Nephron (organoid): ENCODE data around the gene SLC37A4.

ENCODE experiments used
- H3K27ac Mint-ChIP-seq, 3 experiments: 2 replicates each; pipeline ENCODE4 v1.8.0; 2020; ENCODE audit warnings: mixed read lengths in 3 of 3, mild to moderate bottlenecking in 2 of 3, moderate library complexity in 1 of 3
- H3K27me3 Mint-ChIP-seq: 2 replicates; pipeline ENCODE4 v1.8.0; 2021; ENCODE audit warnings: low read depth, mild to moderate bottlenecking, moderate library complexity, mixed read lengths
- H3K36me3 Mint-ChIP-seq: 2 replicates; pipeline ENCODE4 v1.8.0; 2020; ENCODE audit warnings: low read depth, mixed read lengths
- H3K4me1 Mint-ChIP-seq: 2 replicates; pipeline ENCODE4 v1.8.0; 2020; ENCODE audit warnings: mixed read lengths
- H3K4me3 Mint-ChIP-seq, 3 experiments: 2 replicates each; pipeline ENCODE4 v1.8.0; 2020; ENCODE audit warnings: mild to moderate bottlenecking in 3 of 3, mixed read lengths in 3 of 3, moderate library complexity in 2 of 3
- H3K9me3 Mint-ChIP-seq: 2 replicates; pipeline ENCODE4 v1.8.0; 2020; ENCODE audit warnings: mixed read lengths
- TF ChIP-seq, protein P1 (sequence below), 3 experiments: fragments of 200-600 bp; sonication (generic); IDR thresholded peaks; one replicate each; pipeline ENCODE4 v1.5.0; 2021; ENCODE audit warnings: antibody characterized with exemption in 3 of 3; ENCODE audit not compliant: unreplicated experiment in 3 of 3

SLC37A4 gene

DNA sequence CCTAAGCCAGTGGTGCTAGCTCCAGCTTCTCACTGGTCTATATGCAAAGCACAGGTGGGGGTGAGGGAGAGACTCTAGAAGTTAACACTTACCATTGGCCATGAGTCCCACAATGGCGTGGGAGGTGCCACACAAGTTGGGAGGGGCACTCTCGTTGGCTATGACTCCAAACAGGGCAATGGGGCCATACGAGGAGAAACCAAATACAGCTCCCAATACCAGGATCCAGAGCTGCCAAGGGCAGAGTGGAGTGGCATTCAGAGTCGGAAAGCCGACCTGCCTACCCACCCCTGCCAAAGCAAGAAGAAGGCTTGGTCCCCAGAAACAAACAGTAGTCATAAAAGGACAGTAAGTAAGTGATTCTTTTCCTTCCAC, 5.6 kb downstream of the SLC37A4 start:
- Mint-ChIP-seq H3K4me1 (peaks cover 30% of the 10 kb centered on the region), H3K27ac (peak overlapping the region; percentile 7 to 95 (median 49)), H3K36me3 (peaks cover 53% of the 10 kb centered on the region), H3K4me3 (peak overlapping the region; percentile 12 to 57 (median 29)), H3K9me3 (no peaks in the 10 kb centered on the region), H3K27me3 (no peaks in the 10 kb centered on the region)
- TF ChIP-seq, protein P1, sequence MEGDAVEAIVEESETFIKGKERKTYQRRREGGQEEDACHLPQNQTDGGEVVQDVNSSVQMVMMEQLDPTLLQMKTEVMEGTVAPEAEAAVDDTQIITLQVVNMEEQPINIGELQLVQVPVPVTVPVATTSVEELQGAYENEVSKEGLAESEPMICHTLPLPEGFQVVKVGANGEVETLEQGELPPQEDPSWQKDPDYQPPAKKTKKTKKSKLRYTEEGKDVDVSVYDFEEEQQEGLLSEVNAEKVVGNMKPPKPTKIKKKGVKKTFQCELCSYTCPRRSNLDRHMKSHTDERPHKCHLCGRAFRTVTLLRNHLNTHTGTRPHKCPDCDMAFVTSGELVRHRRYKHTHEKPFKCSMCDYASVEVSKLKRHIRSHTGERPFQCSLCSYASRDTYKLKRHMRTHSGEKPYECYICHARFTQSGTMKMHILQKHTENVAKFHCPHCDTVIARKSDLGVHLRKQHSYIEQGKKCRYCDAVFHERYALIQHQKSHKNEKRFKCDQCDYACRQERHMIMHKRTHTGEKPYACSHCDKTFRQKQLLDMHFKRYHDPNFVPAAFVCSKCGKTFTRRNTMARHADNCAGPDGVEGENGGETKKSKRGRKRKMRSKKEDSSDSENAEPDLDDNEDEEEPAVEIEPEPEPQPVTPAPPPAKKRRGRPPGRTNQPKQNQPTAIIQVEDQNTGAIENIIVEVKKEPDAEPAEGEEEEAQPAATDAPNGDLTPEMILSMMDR (IDR thresholded peaks at IDR 0.05; ENCODE audit: unreplicated experiment in 3 of 3), result no peak

DNA sequence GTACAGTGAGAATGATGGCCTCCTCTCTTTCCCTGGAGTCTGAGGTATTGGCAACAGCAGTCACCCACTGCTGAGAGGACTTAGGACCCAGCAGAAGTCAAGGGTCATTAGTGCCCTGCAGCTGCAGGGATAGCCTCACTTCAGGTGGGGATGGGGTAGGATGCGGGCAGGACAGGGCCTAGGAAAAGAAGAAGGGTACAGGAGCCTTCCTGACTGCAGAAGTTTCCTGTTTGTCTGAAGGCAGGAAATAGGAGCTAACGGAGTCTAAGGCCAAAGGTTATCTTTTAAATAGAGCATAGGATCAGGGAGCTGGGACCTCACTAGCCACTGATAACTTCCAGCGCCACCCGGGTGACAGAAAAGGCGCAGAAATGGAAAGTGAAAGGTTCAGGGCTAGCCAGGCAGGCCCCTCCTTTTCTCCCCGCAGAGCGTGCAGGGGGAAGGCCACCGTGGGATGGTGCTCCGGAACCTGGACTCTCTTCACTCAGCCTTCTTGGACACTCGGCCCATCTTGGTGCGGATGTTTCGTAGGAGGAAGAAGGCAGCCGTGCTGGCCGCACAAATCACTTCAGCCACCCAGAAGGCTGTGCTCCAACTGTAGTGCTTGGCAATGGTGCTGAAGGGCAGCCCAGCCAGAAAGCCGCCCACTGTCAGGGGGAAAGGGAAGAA, 6.1 kb downstream of the SLC37A4 start:
- peaks cover 56% of the 10 kb centered on the region for H3K36me3 Mint-ChIP-seq
- H3K27me3 Mint-ChIP-seq, result no peaks in the 10 kb centered on the region
- TF ChIP-seq, protein P1 (IDR thresholded peaks at IDR 0.05; ENCODE audit: unreplicated experiment in 3 of 3), result no peak
- H3K4me1 Mint-ChIP-seq, result peaks cover 31% of the 10 kb centered on the region
- peak overlapping the region in 2 of 3 experiments; percentile 29 to 57 for H3K4me3 Mint-ChIP-seq
- H3K27ac Mint-ChIP-seq, result peak overlapping the region; percentile 7 to 95 (median 49)
- no peaks in the 10 kb centered on the region for H3K9me3 Mint-ChIP-seq

DNA sequence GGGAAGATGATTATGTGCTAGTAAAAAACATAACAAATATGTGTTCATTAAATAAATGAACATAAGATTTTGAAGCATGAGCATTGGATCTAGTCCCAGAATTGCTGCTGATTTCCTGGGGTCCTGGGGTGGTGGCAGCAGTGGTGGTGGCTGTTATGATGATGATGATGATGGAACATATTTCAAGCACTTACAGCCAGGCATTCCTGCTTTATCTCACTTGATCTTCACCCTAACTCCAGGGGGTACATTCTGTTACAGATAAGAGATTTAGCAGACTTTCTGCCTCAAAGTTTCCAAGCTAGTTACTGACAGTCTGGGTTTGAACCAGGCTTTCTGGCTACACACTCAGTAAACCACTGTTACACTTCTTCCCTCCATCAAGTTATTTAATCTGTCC, 6.9 kb downstream of the SLC37A4 start:
- Mint-ChIP-seq H3K4me1 (peaks cover 23% of the 10 kb centered on the region), H3K9me3 (no peaks in the 10 kb centered on the region), H3K27ac (peak overlapping the region in 1 of 3 experiments; percentile 1), H3K27me3 (no peaks in the 10 kb centered on the region), H3K4me3 (peak overlapping the region in 1 of 3 experiments; percentile 5), H3K36me3 (peaks cover 51% of the 10 kb centered on the region)
- TF ChIP-seq, protein P1 (IDR thresholded peaks at IDR 0.05; ENCODE audit: unreplicated experiment in 3 of 3), result no peak

DNA sequence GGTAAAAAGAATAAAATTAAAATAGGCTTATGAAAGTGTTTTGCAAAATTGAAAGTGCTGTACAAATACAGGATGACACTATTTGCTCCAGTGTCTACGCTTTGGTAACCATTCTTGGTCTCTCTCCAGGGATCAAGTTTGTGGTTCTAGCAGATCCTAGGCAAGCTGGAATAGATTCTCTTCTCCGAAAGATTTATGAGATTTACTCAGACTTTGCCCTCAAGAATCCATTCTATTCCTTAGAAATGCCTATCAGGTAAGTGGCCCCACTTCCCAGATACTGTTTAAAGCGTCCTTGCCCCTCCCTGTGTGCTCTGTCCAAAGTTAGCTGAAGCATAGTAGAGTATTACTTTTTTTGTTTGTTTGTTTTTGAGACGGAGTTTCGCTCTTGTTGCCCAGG, 9.0 kb downstream of the SLC37A4 start:
- TF ChIP-seq, protein P1 (IDR thresholded peaks at IDR 0.05; ENCODE audit: unreplicated experiment in 3 of 3), result no peak
- Mint-ChIP-seq H3K27me3 (no peaks in the 10 kb centered on the region), H3K27ac (peak overlapping the region in 2 of 3 experiments; percentile 28 to 38), H3K4me1 (peaks cover 22% of the 10 kb centered on the region), H3K9me3 (no peaks in the 10 kb centered on the region), H3K4me3 (peak overlapping the region; percentile 66 to 78 (median 71)), H3K36me3 (peaks cover 56% of the 10 kb centered on the region)

DNA sequence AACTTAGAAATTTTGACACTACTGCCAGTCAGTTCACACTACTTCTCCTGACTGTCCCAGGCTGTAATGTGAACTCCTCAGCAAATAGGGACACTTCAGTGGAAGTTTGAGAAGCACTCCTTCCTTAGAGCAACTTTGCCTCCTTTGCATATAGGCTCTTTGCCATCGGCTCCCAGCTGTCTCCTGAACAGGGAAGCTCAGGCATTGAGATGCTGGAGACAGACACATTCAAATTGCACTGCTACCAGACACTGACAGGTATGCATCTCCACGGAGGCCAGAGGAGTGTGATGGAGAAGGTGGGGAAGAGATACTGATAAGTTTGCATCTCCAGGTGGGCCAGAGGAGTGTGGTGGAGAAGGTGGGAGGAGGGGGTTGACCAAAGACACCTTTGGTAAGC, 10.7 kb downstream of the SLC37A4 start:
- peaks cover 22% of the 10 kb centered on the region for H3K4me1 Mint-ChIP-seq
- no peaks in the 10 kb centered on the region for H3K9me3 Mint-ChIP-seq

More for the DNA sequence above, 10.7 kb downstream of the SLC37A4 start:
- Mint-ChIP-seq H3K27me3 (no peaks in the 10 kb centered on the region), H3K27ac (peak overlapping the region; percentile 96 to 100 (median 99)), H3K36me3 (peaks cover 64% of the 10 kb centered on the region), H3K4me3 (peak overlapping the region; percentile 99 to 100 (median 99))
- TF ChIP-seq, protein P1 (IDR thresholded peaks at IDR 0.05; ENCODE audit: unreplicated experiment in 3 of 3), result no peak
